HG02870 (cell line): ENCODE results near the gene TRAPPC6A.
"Not testable (repeated sequence)": the region's sequence is repeated elsewhere in the genome, so short reads cannot be mapped to it uniquely, and the experiment has no call there.

Source experiments
- ATAC-seq: cut with Tn5 transposase; IDR thresholded peaks from one replicate; pipeline ENCODE4 v1.9.1; 2021; ENCODE audit warnings: mild to moderate bottlenecking, moderate library complexity; ENCODE audit not compliant: unreplicated experiment

Gene TRAPPC6A

DNA sequence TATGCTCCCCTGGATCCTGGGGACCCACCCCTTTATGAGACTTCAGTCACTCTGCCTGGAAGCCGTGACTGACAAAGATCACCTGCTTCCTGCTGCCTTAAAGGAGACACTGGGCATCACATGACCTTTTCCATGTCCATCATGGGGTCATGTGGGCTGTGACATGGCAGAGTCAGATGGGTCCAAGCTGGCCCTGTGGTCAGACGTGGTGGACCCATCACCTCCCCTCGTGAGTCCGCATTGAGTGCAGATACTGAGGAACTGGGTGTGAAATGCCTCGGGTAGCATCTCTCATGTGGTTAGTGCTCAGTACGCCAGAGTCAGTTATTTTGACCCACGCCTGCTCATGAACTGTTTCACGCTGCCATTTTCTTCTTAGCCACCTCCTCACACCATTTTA, 44.4 kb downstream of the TRAPPC6A start:
- ATAC-seq, result no peak

DNA sequence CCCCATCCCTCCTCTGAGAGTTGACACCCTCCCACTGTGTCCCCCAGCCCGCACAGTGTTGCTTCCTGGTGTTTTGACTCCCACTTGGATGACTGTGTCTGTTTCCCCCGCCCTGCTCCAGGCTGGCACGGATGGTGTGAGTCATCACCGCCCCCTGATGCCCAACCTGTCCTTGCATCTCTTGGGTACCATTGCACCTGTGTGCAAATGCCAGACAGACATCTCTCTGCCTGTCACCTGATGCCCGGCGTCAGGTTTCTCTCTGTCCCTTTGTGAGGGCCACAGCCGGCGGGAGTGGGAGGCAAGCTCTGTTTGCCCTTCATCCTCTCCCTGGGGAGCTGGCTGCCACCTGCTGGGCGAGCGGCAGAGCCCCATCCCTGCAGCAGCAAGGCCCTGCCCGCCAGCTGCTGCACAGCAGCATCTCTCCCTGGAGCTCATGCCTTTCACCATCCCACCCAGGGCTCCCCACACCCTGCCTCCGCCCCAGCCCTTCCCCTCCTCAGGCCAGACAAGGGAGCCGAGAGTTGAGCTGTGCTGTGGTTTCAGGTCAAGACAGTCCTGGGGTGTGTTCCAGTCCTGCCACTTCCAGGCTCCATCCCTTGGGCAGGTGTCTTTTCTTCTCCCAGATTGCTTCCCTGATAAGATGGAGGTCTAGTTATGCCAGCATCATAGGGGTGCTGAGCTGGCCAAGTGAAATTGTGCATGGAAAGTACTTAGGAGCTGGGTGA, 47.0 kb downstream of the TRAPPC6A start:
- ATAC-seq, result no peak

DNA sequence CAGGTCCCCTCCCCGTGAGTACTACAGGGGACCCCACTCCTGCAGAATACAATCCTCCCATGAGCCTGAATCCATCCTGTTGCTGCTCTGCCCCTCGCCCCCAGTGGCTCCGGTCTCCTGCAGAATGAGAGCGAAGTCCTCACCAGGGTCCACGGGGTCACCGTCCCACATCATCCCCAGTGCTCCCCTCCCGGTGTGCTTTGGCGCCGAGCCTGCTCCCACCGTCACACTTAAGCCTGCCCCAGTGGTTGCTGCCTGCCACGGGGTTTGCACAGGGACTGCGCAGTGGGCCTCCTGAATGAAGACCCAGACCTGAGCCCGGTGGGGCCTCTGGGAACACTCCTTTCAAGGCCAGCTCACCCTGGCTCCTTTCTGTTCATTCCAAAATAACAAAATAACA, 47.8 kb downstream of the TRAPPC6A start:
- no peak for ATAC-seq

DNA sequence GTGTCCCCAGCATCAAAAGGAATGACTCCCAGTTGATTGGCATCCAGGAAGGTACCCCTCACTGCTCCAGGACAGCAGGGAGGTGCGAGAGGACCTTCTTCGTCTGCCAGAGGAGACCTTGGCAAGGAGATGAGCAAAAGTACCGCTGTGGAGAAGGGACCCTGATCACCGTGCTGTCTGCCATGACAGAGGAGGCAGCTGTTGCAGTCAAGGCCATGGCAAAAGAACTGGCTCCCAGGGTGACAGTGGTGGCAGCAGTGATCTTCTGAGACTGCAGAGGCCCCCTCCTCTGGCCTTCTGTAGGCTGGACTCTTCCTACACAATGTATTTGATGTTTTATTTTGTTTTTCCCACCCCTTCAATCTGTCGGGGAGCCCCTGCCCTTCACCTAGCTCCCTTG, 49.2 kb downstream of the TRAPPC6A start:
- ATAC-seq, result no peak

DNA sequence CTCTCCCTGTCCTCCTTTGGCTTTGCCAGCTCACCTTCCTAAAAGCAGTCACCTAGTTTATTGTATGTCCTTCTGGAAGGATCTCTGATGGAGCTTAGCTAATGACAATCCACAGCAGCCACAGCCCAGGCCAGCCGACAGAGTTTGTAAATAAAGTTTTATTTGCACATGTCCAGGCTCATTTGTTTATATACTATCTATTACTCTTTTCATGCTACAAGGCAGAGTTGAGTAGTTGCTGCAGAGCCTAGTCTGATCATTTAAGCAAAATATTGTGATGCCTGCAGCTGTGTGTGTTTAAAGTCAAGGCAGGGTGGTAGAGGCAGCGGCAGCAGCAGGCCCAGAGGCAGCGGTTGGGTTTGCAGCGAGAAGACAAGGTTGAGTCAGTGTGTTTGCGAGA, 49.9 kb downstream of the TRAPPC6A start:
- no peak for ATAC-seq

DNA sequence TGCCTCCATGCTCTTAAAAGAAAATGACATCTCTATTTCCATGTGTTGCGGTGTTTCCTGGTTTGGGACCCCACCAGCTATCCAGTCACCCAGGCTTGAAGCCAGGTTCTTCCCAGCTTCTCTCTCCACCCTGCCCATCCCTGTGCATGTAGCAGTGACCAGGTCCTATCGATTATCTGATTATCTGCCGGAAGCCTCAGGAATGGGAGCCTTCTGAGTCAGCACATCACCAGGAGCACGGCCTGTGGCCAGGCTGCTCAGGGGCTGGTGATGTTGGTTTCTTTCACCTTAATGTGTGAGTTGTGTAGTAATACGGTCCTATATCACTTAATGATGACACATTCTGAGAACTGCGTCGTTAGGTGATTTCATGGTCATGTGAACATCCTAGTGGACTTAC, 51.4 kb downstream of the TRAPPC6A start:
- no peak for ATAC-seq

DNA sequence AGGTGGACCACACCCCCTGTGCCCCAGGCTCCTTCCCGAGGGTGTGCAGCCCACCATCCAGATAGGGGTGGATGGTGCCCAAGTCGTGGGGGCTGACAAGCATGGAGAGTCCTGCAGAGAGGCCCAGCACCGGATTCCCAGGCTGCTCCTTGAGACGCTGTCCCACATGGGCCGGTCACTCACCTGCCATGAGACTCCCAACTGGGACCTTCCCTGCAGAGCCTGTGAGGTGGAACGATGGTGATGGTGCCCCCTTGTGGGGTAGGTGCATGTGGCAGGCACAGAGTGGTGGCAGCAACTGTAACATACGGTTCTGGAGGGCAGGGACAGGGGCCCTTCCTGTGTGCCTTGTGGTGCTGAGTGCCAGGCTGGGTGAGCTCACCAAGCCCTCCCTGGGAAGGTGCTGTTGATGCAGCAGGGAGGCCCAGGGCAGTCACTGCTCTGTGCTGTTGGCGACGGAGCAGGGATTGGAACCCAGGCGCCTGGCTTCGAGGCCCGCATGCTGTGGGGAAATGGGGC, 52.0 kb downstream of the TRAPPC6A start:
- no peak for ATAC-seq

DNA sequence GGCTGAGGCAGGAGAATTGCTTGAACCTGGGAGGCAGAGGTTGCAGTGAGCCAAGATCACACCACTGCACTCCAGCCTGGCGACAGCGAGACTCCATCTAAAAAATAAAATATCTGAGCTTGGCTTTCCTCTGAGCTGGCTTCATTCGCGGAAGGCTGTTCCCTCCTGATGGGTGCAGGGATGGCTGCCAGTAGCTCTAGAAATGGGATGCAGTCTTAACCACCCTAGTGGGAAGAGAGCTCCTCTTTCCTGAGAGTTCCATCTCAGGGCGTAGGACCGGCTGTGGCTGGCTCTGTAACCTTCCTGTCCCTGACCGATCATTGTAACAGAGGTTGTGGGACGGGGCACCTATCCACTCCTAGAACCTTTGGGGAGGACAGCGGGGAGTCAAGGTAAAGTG, 52.7 kb downstream of the TRAPPC6A start:
- ATAC-seq, result no peak

DNA sequence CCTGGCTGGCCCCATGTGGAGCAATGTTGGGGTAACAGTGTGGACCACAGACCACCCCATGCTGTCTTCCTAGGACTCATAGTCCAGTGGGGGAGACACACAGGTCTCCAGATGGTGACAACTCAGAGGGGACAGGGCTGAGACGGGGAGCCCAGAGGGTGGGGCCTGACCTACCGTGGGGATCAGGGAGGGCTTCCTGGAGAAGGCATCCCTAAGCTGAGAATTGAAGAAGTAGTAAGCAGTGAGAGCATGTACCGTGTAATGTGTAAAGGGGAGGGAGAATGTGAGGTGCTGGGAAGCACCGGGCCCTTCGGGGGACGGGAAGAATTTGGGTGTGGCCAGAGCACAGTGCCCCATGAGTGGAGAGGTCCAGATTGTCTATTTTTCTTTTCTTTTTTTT, 54.0 kb downstream of the TRAPPC6A start:
- ATAC-seq, result no peak

DNA sequence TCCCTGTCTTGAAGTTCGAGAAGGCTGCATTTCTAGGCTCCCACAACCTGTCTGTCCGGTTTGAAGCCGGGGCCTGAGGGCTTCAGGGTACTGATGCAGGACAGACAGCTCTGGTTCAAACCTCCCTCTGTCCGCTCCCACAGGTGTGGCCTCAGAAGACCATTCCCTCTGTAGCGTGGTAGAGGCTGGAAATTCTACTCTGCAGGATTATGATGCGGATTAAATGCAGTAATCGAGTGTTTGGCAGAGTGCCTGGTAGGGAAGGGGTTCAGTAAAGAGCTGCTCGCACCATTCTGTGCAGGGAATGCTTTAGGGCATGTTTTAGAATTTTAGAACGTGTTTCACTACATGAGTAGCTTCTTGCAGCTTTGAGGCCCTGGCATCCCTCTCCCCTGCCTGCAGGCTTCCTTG, 54.6 kb downstream of the TRAPPC6A start:
- no peak for ATAC-seq

DNA sequence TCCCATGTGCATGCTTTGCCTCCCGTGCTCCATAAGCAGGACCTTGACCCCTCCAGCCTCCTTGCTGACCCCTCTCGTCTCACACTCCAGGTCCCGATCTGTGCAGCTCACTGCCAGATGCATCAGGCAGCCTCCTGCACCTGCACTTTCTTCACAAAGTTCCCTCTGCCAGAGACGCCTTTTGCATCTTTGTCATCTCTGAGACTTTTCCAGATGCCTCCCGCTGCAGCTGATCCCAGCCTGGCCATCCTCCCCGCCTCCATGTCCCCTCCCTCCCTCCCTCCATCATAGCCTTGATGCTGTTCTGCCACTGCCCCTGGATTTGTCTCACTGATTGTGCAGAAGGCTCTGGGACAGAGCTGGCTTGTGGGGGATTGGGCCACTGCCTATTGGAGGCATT, 55.2 kb downstream of the TRAPPC6A start:
- no peak for ATAC-seq

DNA sequence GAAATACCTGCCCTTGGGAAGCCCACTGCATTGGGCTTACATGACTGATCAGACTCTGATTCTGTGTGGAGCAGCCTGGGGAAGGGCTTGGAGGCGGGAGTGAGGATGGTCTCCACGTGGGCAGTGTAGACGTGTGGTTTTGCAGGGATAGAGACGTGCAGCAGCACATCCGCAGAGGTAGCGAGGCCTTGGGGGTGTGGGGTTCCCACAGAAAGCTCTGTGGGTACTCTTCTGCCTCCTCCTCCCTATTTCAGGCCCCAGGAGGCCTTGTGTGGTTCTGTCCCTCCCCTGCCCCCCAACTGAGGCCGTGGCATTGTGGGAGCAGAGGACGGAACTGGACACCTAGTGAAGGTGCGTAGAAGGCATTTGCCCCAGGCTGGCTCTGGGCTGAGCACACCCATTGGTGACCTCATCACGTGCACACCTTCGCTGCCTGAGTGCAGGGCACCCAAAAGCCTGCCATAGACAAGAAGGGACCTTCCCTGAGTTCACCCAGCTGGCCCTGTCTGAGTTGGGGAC, 56.2 kb downstream of the TRAPPC6A start:
- no peak for ATAC-seq

DNA sequence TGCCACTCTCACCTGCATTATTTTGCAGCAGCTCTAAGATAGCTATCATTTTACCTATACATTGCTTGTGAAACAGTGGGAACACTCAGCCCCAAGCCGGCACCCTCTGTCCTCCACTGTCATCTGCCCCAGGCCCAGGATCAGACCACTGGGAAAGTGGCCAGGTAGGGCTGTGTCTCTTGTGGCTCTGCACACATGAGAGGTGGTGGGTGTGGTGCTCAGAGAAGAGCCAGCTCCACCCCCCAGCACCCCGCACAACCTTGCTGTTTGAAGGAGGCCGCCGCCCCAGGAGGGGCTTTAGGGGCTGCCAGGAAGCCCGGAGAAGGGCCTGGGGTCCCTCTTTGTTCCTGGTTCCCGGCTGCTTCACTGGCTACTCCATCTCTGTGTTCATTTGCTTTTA, 58.5 kb downstream of the TRAPPC6A start:
- ATAC-seq, result no peak

DNA sequence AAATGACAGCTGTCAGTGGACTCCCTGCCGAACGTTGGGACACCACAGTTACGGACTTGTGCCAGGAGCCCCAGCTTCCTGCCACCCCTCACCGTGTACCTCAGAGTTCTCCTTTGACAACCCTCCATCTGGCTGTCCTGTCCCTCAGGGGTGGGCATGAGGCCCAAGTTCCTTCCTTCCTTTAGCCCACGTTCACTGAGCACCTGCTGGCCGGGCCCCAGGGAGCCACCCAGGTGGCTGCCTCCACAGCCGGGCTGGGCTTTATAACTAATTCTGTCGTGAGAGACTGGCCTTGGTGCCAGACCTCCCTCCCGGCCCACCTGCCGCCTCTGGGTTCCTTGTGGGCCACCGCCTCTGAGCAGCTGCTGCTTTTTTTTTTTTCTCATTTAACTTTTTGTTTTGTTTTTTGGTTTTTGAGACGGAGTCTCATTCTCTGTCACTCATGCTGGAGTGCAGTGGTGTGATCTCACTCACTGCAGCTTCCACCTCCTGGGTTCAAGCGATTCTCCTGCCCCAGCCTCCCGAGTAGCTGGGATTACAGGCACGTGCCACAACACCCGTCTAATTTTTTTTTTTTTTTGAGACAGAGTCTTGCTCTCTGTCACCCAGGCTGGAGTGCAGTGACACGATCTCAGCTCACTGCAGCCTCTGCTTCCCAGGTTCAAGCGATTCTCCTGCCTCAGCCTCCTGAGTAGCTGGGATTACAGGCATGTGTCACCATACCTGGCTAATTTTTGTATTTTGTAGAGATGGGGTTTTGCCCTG, 59.3 kb downstream of the TRAPPC6A start:
- ATAC-seq, result not testable (repeated sequence)

DNA sequence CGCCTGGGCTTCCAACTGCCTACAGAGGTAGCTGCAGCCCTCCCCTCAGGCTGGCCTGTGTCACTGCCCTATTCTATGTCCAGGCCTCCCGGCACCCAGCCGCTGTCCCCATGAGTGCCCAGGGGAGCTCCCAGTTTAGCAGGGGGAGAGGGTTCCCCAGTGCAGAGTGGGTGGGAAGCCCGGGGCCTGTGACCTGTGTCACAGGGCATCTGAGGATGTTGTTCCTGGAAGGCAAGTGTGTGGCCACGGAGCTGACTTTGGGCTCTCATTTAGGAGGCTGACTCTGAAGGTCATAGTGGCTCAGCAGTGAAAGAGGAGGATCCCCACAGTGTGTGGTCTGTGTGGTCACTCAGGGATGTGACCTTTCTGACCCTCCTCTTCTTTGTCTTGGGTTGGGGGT, 59.9 kb downstream of the TRAPPC6A start:
- ATAC-seq, result no peak

DNA sequence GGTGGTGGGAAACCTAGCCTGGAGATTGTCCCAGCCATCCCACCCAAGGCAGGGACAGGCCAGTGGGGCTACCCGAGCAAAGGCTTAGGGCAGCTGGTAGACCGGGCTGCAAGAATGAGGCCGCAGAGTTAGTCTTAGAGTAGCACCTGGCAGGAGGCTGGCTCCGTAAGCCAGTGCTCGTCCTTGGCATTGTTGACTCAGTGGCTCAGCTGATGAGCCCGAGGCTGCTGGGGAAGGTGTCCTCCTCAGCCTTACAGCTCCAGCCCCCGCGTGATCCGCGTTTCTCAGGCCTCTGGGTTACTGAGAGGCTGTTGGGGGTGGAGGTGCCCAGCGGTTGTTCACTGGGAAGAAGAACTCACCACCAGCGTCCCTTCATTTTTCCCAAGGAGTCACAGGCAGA, 60.4 kb downstream of the TRAPPC6A start:
- ATAC-seq, result no peak

DNA sequence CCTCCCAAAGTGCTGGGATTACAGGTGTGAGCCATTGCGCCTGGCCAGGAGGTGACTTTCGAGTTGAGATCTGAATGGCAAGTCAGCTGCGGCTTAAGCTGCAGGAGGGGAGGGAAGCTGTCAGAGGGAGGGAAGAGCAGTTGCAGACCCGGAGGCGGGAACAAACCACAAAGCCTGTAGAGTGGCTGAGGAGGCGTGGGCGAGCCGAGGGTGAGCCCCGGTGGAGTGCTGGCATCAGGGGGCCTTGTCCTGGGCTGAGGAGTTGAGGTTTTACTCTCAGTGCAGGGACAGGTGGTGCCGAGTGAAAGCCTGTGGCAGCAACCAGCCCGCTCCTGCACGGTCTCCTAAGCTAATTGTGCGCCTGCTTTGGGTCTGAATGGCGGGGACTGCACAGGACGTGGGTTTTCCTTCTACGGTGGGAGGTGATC, 60.9 kb downstream of the TRAPPC6A start:
- peak; percentile 34 for ATAC-seq

DNA sequence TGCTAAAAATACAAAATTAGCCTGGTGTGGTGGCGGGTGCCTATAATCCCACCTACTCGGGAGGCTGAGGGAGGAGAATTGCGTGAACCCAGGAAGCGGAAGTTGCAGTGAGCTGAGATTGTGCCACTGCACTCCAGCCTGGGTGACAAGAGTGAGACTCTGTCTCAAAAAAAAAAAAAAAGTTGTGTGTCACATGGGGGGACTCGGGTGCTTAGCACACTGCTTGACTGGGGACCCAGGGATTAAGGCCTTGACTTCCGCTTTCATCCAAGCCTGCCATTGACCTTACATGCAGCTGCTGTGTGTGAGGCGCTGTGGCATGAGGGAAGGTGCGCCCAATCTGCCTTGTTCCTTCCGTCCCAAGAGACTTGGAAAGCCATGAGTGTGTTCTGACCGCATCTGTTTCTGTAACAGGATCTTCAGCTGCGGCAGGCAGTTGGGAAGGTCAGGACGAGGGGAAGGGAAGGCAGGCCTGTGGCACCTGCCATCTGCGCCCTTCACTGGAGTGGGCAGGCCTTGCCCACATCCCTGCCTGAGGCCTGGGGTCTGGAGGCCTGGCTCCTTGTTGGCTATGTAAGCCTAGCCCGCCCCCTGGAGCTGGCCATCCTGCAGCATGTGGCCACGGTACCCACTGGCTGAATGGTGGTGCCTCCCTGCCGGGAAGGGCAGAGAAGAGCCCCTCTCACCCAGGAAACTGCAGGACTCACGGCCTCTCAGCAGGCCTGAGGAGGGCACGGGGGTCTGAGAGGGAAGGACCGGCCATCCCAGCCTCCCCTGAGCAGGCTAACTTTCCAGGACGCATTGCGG, 62.0 kb downstream of the TRAPPC6A start:
- no peak for ATAC-seq

DNA sequence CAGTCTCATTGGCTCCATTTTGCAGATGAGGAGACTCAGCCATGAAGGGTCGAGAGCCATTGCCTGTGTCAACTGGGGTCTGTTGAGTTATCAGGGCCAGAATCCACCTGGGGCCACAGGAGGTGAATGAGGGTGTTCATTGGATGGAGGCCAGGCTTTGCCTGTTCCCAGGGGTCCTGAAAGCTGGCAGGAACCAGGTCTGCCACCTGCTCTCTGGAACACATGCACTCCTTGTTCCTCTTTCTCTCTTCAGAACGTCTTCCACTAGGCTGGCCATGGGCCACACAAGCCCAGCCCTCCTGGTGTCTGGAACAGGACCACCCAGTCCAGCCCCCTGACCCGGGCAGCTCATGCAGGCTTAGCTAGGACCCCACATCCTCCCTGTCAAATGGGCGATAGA, 63.9 kb downstream of the TRAPPC6A start:
- ATAC-seq, result no peak

DNA sequence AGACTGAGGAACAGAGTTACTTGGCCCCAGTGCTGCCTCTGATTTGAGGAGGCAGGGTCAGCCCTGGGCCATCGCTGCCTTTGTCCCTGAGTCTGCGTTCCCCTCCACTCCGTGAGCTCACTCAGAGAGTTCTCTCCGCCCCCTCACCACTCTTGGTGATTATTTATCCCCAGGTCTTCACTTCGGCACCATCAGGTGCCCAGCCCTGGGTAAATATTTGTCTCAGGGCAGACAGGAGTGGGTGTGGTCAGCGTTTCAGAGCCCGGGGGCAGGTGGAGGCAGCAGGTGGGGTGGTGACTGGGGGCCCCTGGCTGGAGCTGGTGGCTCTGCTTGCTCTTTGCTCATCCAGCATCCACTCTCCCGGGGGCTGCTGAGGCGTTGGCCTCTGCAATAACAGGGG, 64.4 kb downstream of the TRAPPC6A start:
- no peak for ATAC-seq
